Vagina (tissue), 2 donors: Measurements from ENCODE around the gene BUB1B.

Experiments
- POLR2AphosphoS5 ChIP-seq, 2 donors: sonication (generic); formaldehyde crosslinking; IDR thresholded peaks; one replicate each; pipeline ENCODE4 v1.9.0; 2017; ENCODE audit warnings: antibody characterized with exemption in 2 of 2, mild to moderate bottlenecking in 2 of 2, low read depth in 1 of 2; ENCODE audit not compliant: insufficient read depth in 1 of 2
- TF ChIP-seq, protein P1 (sequence below), 3 experiments: fragments of 450-650 bp in 2 of 3; fragments of 200-600 bp in 1 of 3; sonication (generic) in 1 of 3; IDR thresholded peaks; one replicate each; pipeline ENCODE4 v1.5.1; 2017 to 2019; ENCODE audit warnings: antibody characterized with exemption in 3 of 3, mild to moderate bottlenecking in 2 of 3, moderate library complexity in 2 of 3

DNA sequence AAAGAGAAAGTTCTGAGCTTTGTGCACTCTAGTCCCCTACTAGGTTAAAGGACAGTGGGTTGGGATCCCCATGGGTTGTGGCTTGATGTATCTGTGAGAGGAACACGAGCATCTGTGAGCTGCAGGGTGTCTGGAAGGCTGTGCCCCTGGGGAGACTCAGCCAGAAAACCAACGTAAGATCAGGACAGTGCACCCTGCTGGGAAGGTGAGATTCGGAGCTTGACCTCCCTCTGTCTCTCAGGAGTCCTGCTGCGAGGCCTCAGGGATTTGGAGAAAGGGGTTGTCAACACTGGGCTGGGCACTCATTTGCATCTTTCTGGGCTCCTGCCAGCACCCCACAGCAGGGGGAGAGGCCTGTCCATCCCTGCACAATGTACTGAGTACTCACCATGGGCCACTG lies 106.8 kb downstream of the BUB1B start:
- no peak for TF ChIP-seq POLR2AphosphoS5 (IDR thresholded peaks at IDR 0.05; ENCODE audit: insufficient read depth in 1 of 2, low read depth in 1 of 2)
- TF ChIP-seq, protein P1, sequence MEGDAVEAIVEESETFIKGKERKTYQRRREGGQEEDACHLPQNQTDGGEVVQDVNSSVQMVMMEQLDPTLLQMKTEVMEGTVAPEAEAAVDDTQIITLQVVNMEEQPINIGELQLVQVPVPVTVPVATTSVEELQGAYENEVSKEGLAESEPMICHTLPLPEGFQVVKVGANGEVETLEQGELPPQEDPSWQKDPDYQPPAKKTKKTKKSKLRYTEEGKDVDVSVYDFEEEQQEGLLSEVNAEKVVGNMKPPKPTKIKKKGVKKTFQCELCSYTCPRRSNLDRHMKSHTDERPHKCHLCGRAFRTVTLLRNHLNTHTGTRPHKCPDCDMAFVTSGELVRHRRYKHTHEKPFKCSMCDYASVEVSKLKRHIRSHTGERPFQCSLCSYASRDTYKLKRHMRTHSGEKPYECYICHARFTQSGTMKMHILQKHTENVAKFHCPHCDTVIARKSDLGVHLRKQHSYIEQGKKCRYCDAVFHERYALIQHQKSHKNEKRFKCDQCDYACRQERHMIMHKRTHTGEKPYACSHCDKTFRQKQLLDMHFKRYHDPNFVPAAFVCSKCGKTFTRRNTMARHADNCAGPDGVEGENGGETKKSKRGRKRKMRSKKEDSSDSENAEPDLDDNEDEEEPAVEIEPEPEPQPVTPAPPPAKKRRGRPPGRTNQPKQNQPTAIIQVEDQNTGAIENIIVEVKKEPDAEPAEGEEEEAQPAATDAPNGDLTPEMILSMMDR (IDR thresholded peaks at IDR 0.05) = no peak
